ENCODE data around the gene ALDH3A2.
"Not testable (repeated sequence)": the region's sequence is repeated elsewhere in the genome, so short reads cannot be mapped to it uniquely, and the experiment has no call there.

The ALDH3A2 gene

DNA sequence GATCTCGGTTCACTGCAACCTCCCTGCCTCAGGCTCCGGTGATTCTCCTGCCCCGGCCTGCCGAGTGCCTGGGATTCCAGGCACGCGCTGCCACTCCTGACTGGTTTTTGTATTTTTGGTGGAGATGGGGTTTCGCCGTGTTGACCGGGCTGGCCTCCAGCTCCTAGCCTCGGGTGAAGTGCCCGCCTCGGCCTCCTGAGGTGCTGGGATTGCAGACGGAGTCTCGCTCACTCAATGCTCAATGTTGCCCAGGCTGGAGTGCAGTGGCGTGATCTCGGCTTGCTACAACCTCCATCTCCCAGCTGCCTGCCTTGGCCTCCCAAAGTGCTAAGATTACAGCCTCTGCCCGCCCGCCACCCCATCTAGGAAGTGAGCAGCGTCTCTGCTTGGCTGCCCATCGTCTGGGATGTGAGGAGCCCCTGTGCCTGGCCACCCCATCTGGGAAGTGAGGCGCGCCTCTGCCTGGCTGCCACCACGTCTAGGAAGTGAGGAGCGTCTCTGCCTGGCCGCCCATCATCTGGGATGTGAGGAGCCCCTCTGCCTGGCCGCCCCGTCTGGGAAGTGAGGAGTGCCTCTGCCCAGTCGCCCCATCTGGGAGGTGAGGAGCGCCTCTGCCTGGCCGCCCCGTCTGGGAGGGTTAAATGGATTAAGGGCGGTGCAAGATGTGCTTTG, 36.5 kb downstream of the ALDH3A2 start:
- H3K4me1 ChIP-seq (ENCODE audit: control extremely low read depth in 1 of 4, control insufficient read depth in 4 of 4, insufficient read depth in 4 of 4, low read length in 3 of 4); CTCF ChIA-PET; H3K9me3 ChIP-seq (ENCODE audit: control extremely low read depth in 1 of 5, control insufficient read depth in 4 of 5, insufficient read depth in 2 of 5, low read depth in 1 of 5, low read length in 4 of 5); H3K4me3 ChIP-seq (ENCODE audit: control insufficient read depth in 1 of 7, extremely low read depth in 1 of 7, insufficient read depth in 4 of 7, low read depth in 2 of 7, low read length in 6 of 7); DNase-seq; H3K36me3 ChIP-seq (ENCODE audit: control insufficient read depth in 4 of 4, insufficient read depth in 4 of 4, low read length in 3 of 4); H3K27me3 ChIP-seq (replicated peaks in 2 of 5; ENCODE audit: control insufficient read depth in 4 of 5, insufficient read depth in 5 of 5, low read length in 4 of 5); POLR2A ChIA-PET; H3K27ac ChIP-seq (ENCODE audit: insufficient read depth in 1 of 2, low read depth in 1 of 2, low read length in 2 of 2, poor library complexity in 1 of 2, severe bottlenecking in 2 of 2): not testable (repeated sequence)
- 93% methylated on average over 9 of the region's 32 CpGs for WGBS (ENCODE audit: insufficient coverage)

DNA sequence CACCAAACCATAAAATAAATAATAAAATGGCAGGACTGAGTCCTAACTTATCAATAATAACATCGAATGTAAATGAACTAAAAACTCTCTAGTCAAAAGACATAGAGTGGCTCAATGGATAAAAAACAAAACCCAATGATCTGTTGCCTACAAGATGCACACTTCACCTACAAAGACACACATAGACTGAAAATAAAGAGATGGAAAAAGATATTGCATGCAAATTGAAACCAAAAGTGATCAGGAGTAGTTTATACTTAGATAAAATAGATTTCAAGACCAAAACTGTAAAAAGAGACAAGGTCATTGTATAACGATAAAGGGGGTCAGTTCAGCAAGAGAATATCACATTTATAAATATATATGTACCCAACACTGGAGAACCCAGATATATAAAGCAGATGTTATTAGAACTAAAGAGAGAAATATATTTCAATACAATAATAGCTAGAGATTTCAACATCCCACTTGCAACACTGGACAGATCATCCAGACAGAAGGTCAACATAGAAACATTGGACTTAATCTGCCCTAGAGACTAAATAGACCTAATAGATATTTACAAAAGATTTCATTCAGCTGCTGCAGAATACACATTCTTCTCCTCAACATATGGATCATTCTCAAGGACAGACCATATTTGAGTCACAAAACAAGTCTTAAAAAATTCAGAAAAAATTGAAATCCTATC, 38.0 kb downstream of the ALDH3A2 start:
- Histone ChIP-seq H3K27me3 (replicated peaks in 2 of 5; ENCODE audit: control insufficient read depth in 4 of 5, insufficient read depth in 5 of 5, low read length in 4 of 5) (no peaks in the 10 kb centered on the region), H3K4me3 (ENCODE audit: control insufficient read depth in 1 of 7, extremely low read depth in 1 of 7, insufficient read depth in 4 of 7, low read depth in 2 of 7, low read length in 6 of 7) (no peak overlapping the region), H3K36me3 (ENCODE audit: control insufficient read depth in 4 of 4, insufficient read depth in 4 of 4, low read length in 3 of 4) (no peaks in the 10 kb centered on the region), H3K4me1 (ENCODE audit: control extremely low read depth in 1 of 4, control insufficient read depth in 4 of 4, insufficient read depth in 4 of 4, low read length in 3 of 4) (no peaks in the 10 kb centered on the region), H3K9me3 (ENCODE audit: control extremely low read depth in 1 of 5, control insufficient read depth in 4 of 5, insufficient read depth in 2 of 5, low read depth in 1 of 5, low read length in 4 of 5) (no peaks in the 10 kb centered on the region), H3K27ac (ENCODE audit: insufficient read depth in 1 of 2, low read depth in 1 of 2, low read length in 2 of 2, poor library complexity in 1 of 2, severe bottlenecking in 2 of 2) (no peak overlapping the region)
- POLR2A ChIA-PET: no interaction called here
- CTCF ChIA-PET: no interaction called here
- no CpG with 5 or more reads among the region's 2 CpGs for WGBS (ENCODE audit: insufficient coverage)
- no peak for DNase-seq

DNA sequence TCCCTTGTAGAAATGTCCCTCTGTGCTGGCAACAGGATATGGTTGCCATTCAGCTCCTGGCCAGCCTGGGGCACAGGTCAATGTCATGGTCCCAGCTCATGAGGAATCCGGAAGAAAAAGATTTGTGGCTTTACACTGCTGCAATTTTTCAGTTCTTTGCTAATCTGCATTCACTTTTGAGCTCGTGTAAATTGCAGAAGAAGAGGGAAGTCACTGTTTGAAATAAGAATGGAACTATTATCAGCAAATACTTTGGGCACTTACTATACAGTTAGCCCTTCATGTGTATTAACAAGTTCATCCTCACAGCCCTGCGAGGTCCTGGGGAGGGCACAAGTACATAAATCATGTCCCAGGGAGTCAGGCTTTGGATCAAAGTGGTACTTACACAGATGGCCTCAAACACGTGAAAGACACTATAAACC, 53.7 kb downstream of the ALDH3A2 start:
- Histone ChIP-seq H3K4me1 (ENCODE audit: control extremely low read depth in 1 of 4, control insufficient read depth in 4 of 4, insufficient read depth in 4 of 4, low read length in 3 of 4) (no peaks in the 10 kb centered on the region), H3K27ac (ENCODE audit: insufficient read depth in 1 of 2, low read depth in 1 of 2, low read length in 2 of 2, poor library complexity in 1 of 2, severe bottlenecking in 2 of 2) (no peak overlapping the region), H3K36me3 (ENCODE audit: control insufficient read depth in 4 of 4, insufficient read depth in 4 of 4, low read length in 3 of 4) (no peaks in the 10 kb centered on the region), H3K9me3 (ENCODE audit: control extremely low read depth in 1 of 5, control insufficient read depth in 4 of 5, insufficient read depth in 2 of 5, low read depth in 1 of 5, low read length in 4 of 5) (no peaks in the 10 kb centered on the region), H3K27me3 (replicated peaks in 2 of 5; ENCODE audit: control insufficient read depth in 4 of 5, insufficient read depth in 5 of 5, low read length in 4 of 5) (peaks cover 0 to 2% (median 0%) of the 10 kb centered on the region in 5 experiments), H3K4me3 (ENCODE audit: control insufficient read depth in 1 of 7, extremely low read depth in 1 of 7, insufficient read depth in 4 of 7, low read depth in 2 of 7, low read length in 6 of 7) (no peak overlapping the region)
- CTCF ChIA-PET: no interaction called here
- POLR2A ChIA-PET: no interaction called here
- WGBS (ENCODE audit: insufficient coverage): 52% methylated on average over 3 of the region's 4 CpGs
- DNase-seq: no peak

DNA sequence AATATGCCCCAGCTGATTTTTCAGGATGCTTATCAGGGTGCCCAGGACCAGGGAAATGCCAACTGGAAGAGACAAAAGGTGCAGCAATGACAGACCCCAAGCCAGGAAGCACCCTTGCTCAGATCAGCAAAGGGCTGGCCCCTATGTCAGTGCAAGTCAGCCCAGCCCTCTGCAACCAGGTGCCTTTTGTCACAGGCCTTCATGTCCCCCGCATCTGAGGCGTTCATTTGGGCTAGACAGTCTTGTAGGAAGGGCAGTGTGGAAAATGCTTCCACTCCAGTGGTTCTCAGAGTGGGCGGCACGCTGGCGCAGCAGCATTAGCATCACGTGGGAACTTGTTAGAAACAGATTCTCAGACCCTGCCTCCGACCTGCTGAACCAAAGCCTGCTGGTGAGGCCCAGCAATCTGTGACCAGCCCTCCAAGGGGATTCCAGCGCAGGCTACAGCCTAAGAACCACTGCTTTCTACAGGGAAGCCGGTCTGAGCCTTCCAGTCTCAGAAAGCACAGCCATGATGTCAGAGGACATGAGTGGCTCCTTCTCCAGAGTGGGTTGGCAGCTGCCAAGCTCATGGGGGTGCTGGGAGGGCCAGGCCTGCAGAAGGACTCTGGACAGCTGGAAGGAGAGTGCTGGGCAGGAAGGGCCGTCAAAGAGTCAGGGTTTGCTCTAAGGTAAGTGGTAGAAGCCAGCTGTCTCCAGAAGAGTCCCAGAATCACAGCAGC, 54.7 kb downstream of the ALDH3A2 start:
- no peak for DNase-seq
- Histone ChIP-seq H3K36me3 (ENCODE audit: control insufficient read depth in 4 of 4, insufficient read depth in 4 of 4, low read length in 3 of 4) (no peaks in the 10 kb centered on the region), H3K4me1 (ENCODE audit: control extremely low read depth in 1 of 4, control insufficient read depth in 4 of 4, insufficient read depth in 4 of 4, low read length in 3 of 4) (no peaks in the 10 kb centered on the region), H3K27me3 (replicated peaks in 2 of 5; ENCODE audit: control insufficient read depth in 4 of 5, insufficient read depth in 5 of 5, low read length in 4 of 5) (peaks cover 0 to 2% (median 0%) of the 10 kb centered on the region in 5 experiments), H3K27ac (ENCODE audit: insufficient read depth in 1 of 2, low read depth in 1 of 2, low read length in 2 of 2, poor library complexity in 1 of 2, severe bottlenecking in 2 of 2) (no peak overlapping the region), H3K4me3 (ENCODE audit: control insufficient read depth in 1 of 7, extremely low read depth in 1 of 7, insufficient read depth in 4 of 7, low read depth in 2 of 7, low read length in 6 of 7) (no peak overlapping the region), H3K9me3 (ENCODE audit: control extremely low read depth in 1 of 5, control insufficient read depth in 4 of 5, insufficient read depth in 2 of 5, low read depth in 1 of 5, low read length in 4 of 5) (no peaks in the 10 kb centered on the region)
- WGBS (ENCODE audit: insufficient coverage): 95% methylated on average over 10 of the region's 10 CpGs
- POLR2A ChIA-PET: no interaction called here
- CTCF ChIA-PET: no interaction called here

DNA sequence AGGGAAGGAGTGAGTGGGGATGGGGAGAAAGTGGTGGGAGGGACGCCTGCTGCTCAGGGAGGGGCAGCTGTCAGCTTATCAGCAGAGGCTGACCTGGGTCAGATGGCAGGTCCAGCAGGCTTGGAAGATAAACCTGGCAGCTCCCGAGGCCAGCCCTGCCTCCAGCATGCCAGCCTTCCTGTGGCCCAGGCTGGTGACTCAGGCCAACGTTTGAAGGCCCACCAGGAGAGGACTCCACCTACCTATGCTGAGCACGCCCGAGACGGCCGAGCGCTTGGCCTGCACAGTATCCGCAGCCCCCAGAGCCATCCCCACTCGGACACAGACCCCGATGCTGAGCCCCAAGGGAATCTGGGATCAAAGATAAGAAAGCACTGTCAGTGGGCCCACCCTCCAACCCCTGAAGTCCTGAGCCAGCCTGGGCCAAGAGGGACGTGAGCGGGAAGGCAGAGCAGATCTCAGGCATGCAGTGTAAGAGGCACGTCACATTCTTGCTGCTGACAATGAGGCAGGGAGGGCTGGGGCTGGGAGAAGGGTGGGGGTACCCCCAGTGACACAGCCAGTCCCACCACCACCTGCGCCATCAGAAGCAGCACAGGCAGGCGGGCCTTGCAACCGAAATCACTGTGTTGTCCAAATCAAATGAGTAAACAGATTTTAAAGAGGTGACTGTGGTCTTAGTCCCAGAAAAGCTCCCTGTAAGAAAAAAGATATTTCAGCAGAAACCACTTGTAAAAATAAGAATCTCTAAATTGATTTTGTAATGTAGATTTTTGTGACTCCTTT, 55.5 kb downstream of the ALDH3A2 start:
- Histone ChIP-seq H3K27ac (ENCODE audit: insufficient read depth in 1 of 2, low read depth in 1 of 2, low read length in 2 of 2, poor library complexity in 1 of 2, severe bottlenecking in 2 of 2) (no peak overlapping the region), H3K36me3 (ENCODE audit: control insufficient read depth in 4 of 4, insufficient read depth in 4 of 4, low read length in 3 of 4) (no peaks in the 10 kb centered on the region), H3K4me1 (ENCODE audit: control extremely low read depth in 1 of 4, control insufficient read depth in 4 of 4, insufficient read depth in 4 of 4, low read length in 3 of 4) (no peaks in the 10 kb centered on the region), H3K9me3 (ENCODE audit: control extremely low read depth in 1 of 5, control insufficient read depth in 4 of 5, insufficient read depth in 2 of 5, low read depth in 1 of 5, low read length in 4 of 5) (no peaks in the 10 kb centered on the region), H3K4me3 (ENCODE audit: control insufficient read depth in 1 of 7, extremely low read depth in 1 of 7, insufficient read depth in 4 of 7, low read depth in 2 of 7, low read length in 6 of 7) (no peak overlapping the region), H3K27me3 (replicated peaks in 2 of 5; ENCODE audit: control insufficient read depth in 4 of 5, insufficient read depth in 5 of 5, low read length in 4 of 5) (peaks cover 0 to 2% (median 0%) of the 10 kb centered on the region in 5 experiments)
- WGBS (ENCODE audit: insufficient coverage): 94% methylated on average over 13 of the region's 17 CpGs
- CTCF ChIA-PET: no interaction called here
- no peak for DNase-seq
- POLR2A ChIA-PET: no interaction called here

DNA sequence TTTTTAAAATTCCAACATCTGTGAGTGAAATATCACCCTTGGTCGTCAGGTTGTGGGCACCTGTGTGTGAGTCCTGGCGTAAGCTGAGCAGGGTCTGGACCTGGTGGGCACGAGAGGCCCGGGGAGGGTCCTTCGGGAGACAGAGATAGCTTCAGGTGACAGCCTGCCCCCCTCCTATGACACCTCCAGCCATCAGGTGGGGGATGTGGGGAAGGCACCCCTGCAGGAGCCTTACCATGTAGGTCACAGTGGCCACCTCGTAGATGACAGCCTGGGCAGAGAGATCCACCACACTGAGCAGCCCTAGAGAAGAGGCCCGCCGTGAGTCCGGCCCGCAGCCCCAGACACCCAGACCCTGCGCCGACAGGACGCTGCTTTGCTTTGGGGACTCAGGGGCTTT, 56.6 kb downstream of the ALDH3A2 start:
- H3K4me1 ChIP-seq (ENCODE audit: control extremely low read depth in 1 of 4, control insufficient read depth in 4 of 4, insufficient read depth in 4 of 4, low read length in 3 of 4): no peaks in the 10 kb centered on the region
- peaks cover 0 to 2% (median 0%) of the 10 kb centered on the region in 5 experiments for H3K27me3 ChIP-seq (replicated peaks in 2 of 5; ENCODE audit: control insufficient read depth in 4 of 5, insufficient read depth in 5 of 5, low read length in 4 of 5)
- CTCF ChIA-PET: no interaction called here
- DNase-seq: no peak
- WGBS (ENCODE audit: insufficient coverage): 94% methylated on average over 7 of the region's 13 CpGs
- POLR2A ChIA-PET: no interaction called here
- no peak overlapping the region for H3K27ac ChIP-seq (ENCODE audit: insufficient read depth in 1 of 2, low read depth in 1 of 2, low read length in 2 of 2, poor library complexity in 1 of 2, severe bottlenecking in 2 of 2)
- H3K36me3 ChIP-seq (ENCODE audit: control insufficient read depth in 4 of 4, insufficient read depth in 4 of 4, low read length in 3 of 4): no peaks in the 10 kb centered on the region
- no peaks in the 10 kb centered on the region for H3K9me3 ChIP-seq (ENCODE audit: control extremely low read depth in 1 of 5, control insufficient read depth in 4 of 5, insufficient read depth in 2 of 5, low read depth in 1 of 5, low read length in 4 of 5)
- no peak overlapping the region for H3K4me3 ChIP-seq (ENCODE audit: control insufficient read depth in 1 of 7, extremely low read depth in 1 of 7, insufficient read depth in 4 of 7, low read depth in 2 of 7, low read length in 6 of 7)
